Esophagus squamous epithelium (tissue), 5 donors: ENCODE measurements around the gene PEX13. TPM values are rescaled to one million over a fixed set of nuclear protein-coding genes. Genes with fewer than 3 reads are reported as not detected.
"Not testable (repeated sequence)": the region's sequence is repeated elsewhere in the genome, so short reads cannot be mapped to it uniquely, and the experiment has no call there.

ENCODE experiments used
- DNase-seq: peaks from one replicate; lab custom pipeline; 2025; lab: John Stamatoyannopoulos, UW
- H3K27ac ChIP-seq, 4 donors: fragments of 200-600 bp; sonication (generic); one replicate each; pipeline ENCODE4 v1.5.1; 2016 to 2019; ENCODE audit warnings: mild to moderate bottlenecking in 1 of 4
- H3K27me3 ChIP-seq, 4 donors: fragments of 200-600 bp; sonication (generic); 1 replicate in 3 of 4; 2 replicates in 1 of 4; pipeline versions ENCODE4 v1.5.1 to v1.6.0; 2017 to 2021; ENCODE audit warnings: antibody characterized with exemption in 1 of 4
- H3K36me3 ChIP-seq, 3 donors: fragments of 200-600 bp; sonication (generic); one replicate each; pipeline ENCODE4 v1.5.1; 2016 to 2019
- H3K4me1 ChIP-seq, 3 donors: fragments of 200-600 bp; sonication (generic); one replicate each; pipeline ENCODE4 v1.5.1; 2017 to 2019
- H3K4me3 ChIP-seq, 4 donors: fragments of 200-600 bp; sonication (generic); 1 replicate in 3 of 4; 2 replicates in 1 of 4; pipeline ENCODE4 v1.5.1; 2016 to 2019; ENCODE audit warnings: mild to moderate bottlenecking in 2 of 4, moderate library complexity in 1 of 4
- H3K9me3 ChIP-seq, 3 donors: fragments of 200-600 bp; sonication (generic); one replicate each; pipeline ENCODE4 v1.5.1; 2016 to 2019
- CTCF ChIP-seq, 6 experiments: fragments of 450-650 bp in 4 of 6; fragments of 200-600 bp in 2 of 6; sonication (generic) in 2 of 6; IDR thresholded peaks; one replicate each; pipeline ENCODE4 v1.5.1; 2016 to 2019; ENCODE audit warnings: antibody characterized with exemption in 6 of 6, mild to moderate bottlenecking in 4 of 6, moderate library complexity in 4 of 6
- POLR2A ChIP-seq, 4 donors: fragments of 450-650 bp; IDR thresholded peaks; one replicate each; pipeline ENCODE4 v1.6.1; 2017; ENCODE audit warnings: antibody characterized with exemption in 4 of 4, mild to moderate bottlenecking in 4 of 4, moderate library complexity in 3 of 4
- WGBS, 2 donors: methylation state at CpG; one replicate each; pipeline ENCODE4 v1.1.5; 2018; 5-methylcytosine and 5-hydroxymethylcytosine counted together
- intact Hi-C: fragments of 100-400 bp; cut with DNase I; formaldehyde crosslinking; loops from one replicate; pipeline ENCODE4 v1.15.0; 2022
- total RNA-seq, 4 donors: library from RNA; depleted of rRNA; stranded (reverse); fragments of >200 nt; gene quantifications; one replicate each; pipeline ENCODE4 v1.1.0, GENCODE V29; 2016
- donor health status: DM: yes; HTN: yes; CAD: no.

PEX13 gene
- total RNA-seq, 4 donors from 2014 or later: 19.6 to 39.3 (median 28.5) TPM

- H3K4me3 ChIP-seq: no peak overlapping the region
- no peak overlapping the region for H3K27ac ChIP-seq
- no peak for TF ChIP-seq CTCF (IDR thresholded peaks at IDR 0.05)
- TF ChIP-seq POLR2A (IDR thresholded peaks at IDR 0.05): no peak
- peaks cover 0 to 3% (median 0%) of the 10 kb centered on the region in 3 donors for H3K36me3 ChIP-seq
- 78 to 90% methylated on average over 3 of the region's 3 CpGs for WGBS, 2 donors
- H3K9me3 ChIP-seq: no peaks in the 10 kb centered on the region
- H3K4me1 ChIP-seq: peaks cover 0 to 9% (median 0%) of the 10 kb centered on the region in 3 donors
- intact Hi-C loops: no loop called here
- no peaks in the 10 kb centered on the region for H3K27me3 ChIP-seq
- no peak for DNase-seq
These were observed 41.2 kb upstream of the PEX13 start for GRCh38 chr2:60976256-60976850.

- 37% methylated on average over 5 of the region's 5 CpGs for WGBS, 2 donors
- H3K36me3 ChIP-seq: peaks cover 0 to 3% (median 0%) of the 10 kb centered on the region in 3 donors
- no peaks in the 10 kb centered on the region for H3K27me3 ChIP-seq
- H3K4me3 ChIP-seq: no peak overlapping the region
- H3K4me1 ChIP-seq: peaks cover 0 to 8% (median 0%) of the 10 kb centered on the region in 3 donors
- no peak overlapping the region for H3K27ac ChIP-seq
- intact Hi-C loops: no loop called here
- no peak for DNase-seq
- TF ChIP-seq CTCF (IDR thresholded peaks at IDR 0.05) (no peak), POLR2A (IDR thresholded peaks at IDR 0.05) (no peak)
- no peaks in the 10 kb centered on the region for H3K9me3 ChIP-seq
These were observed 40.5 kb upstream of the PEX13 start for GRCh38 chr2:60976875-60977561.

GRCh38 chr2:60977562-60977895 is 40.0 kb upstream of the PEX13 start:
- Histone ChIP-seq H3K4me1 (peaks cover 0 to 8% (median 0%) of the 10 kb centered on the region in 3 donors), H3K9me3 (no peaks in the 10 kb centered on the region), H3K27ac (no peak overlapping the region), H3K36me3 (peaks cover 0 to 3% (median 0%) of the 10 kb centered on the region in 3 donors), H3K4me3 (no peak overlapping the region), H3K27me3 (no peaks in the 10 kb centered on the region)
- TF ChIP-seq POLR2A (IDR thresholded peaks at IDR 0.05) (no peak), CTCF (IDR thresholded peaks at IDR 0.05) (no peak)
- no peak for DNase-seq
- 82 to 100% methylated on average over 1 of the region's 1 CpG for WGBS, 2 donors
- intact Hi-C loops: no loop called here

GRCh38 chr2:60979231-60979630 is 38.3 kb upstream of the PEX13 start:
- intact Hi-C loops: no loop called here
- no peak for DNase-seq
- no peaks in the 10 kb centered on the region for H3K27me3 ChIP-seq
- H3K36me3 ChIP-seq: peaks cover 0 to 3% (median 0%) of the 10 kb centered on the region in 3 donors
- H3K4me3 ChIP-seq: no peak overlapping the region
- 72 to 83% methylated on average over 3 to 4 of the region's 4 CpGs for WGBS, 2 donors
- peaks cover 0 to 8% (median 0%) of the 10 kb centered on the region in 3 donors for H3K4me1 ChIP-seq
- no peak overlapping the region for H3K27ac ChIP-seq
- no peaks in the 10 kb centered on the region for H3K9me3 ChIP-seq
- TF ChIP-seq POLR2A (IDR thresholded peaks at IDR 0.05) (no peak), CTCF (IDR thresholded peaks at IDR 0.05) (no peak)

GRCh38 chr2:60980071-60980815 is 37.3 kb upstream of the PEX13 start:
- intact Hi-C loops: no loop called here
- Histone ChIP-seq H3K36me3 (no peaks in the 10 kb centered on the region), H3K9me3 (no peaks in the 10 kb centered on the region), H3K27ac (no peak overlapping the region), H3K4me1 (peaks cover 0 to 8% (median 0%) of the 10 kb centered on the region in 3 donors), H3K4me3 (no peak overlapping the region), H3K27me3 (no peaks in the 10 kb centered on the region)
- no peak for DNase-seq
- TF ChIP-seq CTCF (IDR thresholded peaks at IDR 0.05): no peak
- no peak for TF ChIP-seq POLR2A (IDR thresholded peaks at IDR 0.05)
- WGBS, 2 donors: 75 to 76% methylated on average over 3 of the region's 3 CpGs

- intact Hi-C loops, H3K36me3 ChIP-seq, H3K4me3 ChIP-seq, H3K27ac ChIP-seq, H3K9me3 ChIP-seq, H3K4me1 ChIP-seq, DNase-seq, H3K27me3 ChIP-seq: not testable (repeated sequence)
- WGBS, 2 donors: 98 to 99% methylated on average over 3 of the region's 3 CpGs
These were observed 35.5 kb upstream of the PEX13 start for GRCh38 chr2:60982066-60982465.
